K562 (cell line): ENCODE results near the gene HELB. TPM values are rescaled to one million over a fixed set of nuclear protein-coding genes. Genes with fewer than 3 reads are reported as not detected.

Experiments
- ARID2 ChIP-seq: fragments of 450-650 bp; IDR thresholded peaks from 2 replicates; pipeline ENCODE4 v1.6.1; 2017; ENCODE audit warnings: antibody characterized with exemption, mild to moderate bottlenecking
- BMI1 ChIP-seq: fragments of 150-350 bp; IDR thresholded peaks from 2 replicates; pipeline ENCODE4 v1.6.1; 2014; ENCODE audit warnings: low read length
- CBFA2T3 ChIP-seq: fragments of 450-650 bp; IDR thresholded peaks from 2 replicates; pipeline ENCODE4 v1.6.1; 2017
- ERF ChIP-seq: fragments of 450-650 bp; formaldehyde crosslinking; IDR thresholded peaks from 2 replicates; pipeline ENCODE4 v1.4.0; 2020; ENCODE audit warnings: mild to moderate bottlenecking, mixed read lengths
- FOXM1 ChIP-seq, 2 experiments: fragments of 450-650 bp in 1 of 2; sonication (generic) in 1 of 2; formaldehyde crosslinking in 1 of 2; IDR thresholded peaks; 2 replicates each; pipeline versions ENCODE4 v1.6.1 to v1.9.0; 2017 to 2022; ENCODE audit warnings: low read depth in 2 of 2, mild to moderate bottlenecking in 2 of 2, missing genetic modification reagents in 1 of 2, moderate library complexity in 1 of 2
- GATAD2A ChIP-seq: fragments of 450-650 bp; IDR thresholded peaks from 2 replicates; pipeline ENCODE4 v1.6.1; 2017
- HOMEZ ChIP-seq: fragments of 250-450 bp; sonication (Bioruptor Pico); IDR thresholded peaks from 2 replicates; pipeline ENCODE4 v1.4.0; 2020; ENCODE audit warnings: mild to moderate bottlenecking, moderate library complexity
- SIN3A ChIP-seq, 2 experiments: fragments of 150-350 bp in 1 of 2; IDR thresholded peaks; 2 replicates each; pipeline ENCODE4 v1.6.1; 2011 to 2016; ENCODE audit warnings: borderline replicate concordance in 2 of 2, low read depth in 2 of 2, low read length in 2 of 2, mild to moderate bottlenecking in 2 of 2, moderate library complexity in 2 of 2; ENCODE audit not compliant: control insufficient read depth in 1 of 2
- TBP ChIP-seq: optimal IDR thresholded peaks from 2 replicates; pipeline ENCODE3; 2011; ENCODE audit warnings: low read depth, low read length, improper control_type of control experiment
- ZNF232 ChIP-seq: sonication (generic); formaldehyde crosslinking; IDR thresholded peaks from 2 replicates; pipeline ENCODE4 v1.8.0; 2022; ENCODE audit warnings: mild to moderate bottlenecking, missing genetic modification reagents
- ZNF407 ChIP-seq: fragments of 450-650 bp; IDR thresholded peaks from 2 replicates; pipeline ENCODE4 v1.6.1; 2016; ENCODE audit warnings: low read depth
- ZNF830 ChIP-seq: fragments of 250-450 bp; sonication (Bioruptor Pico); IDR thresholded peaks from 2 replicates; pipeline ENCODE4 v1.5.0; 2021; ENCODE audit warnings: mild to moderate bottlenecking
- polyA plus RNA-seq, 8 experiments: library from polyadenylated mRNA; depleted of rRNA in 4 of 8; stranded (reverse) in 5 of 8; unstranded in 3 of 8; fragments of >200 nt; fragmentation: Nextera tagmentation in 2 of 8; fragmentation: Illumina TruSeq in 1 of 8; extraction: Ambion mirVana in 2 of 8; extraction: Trizol in 1 of 8; gene quantifications; 2 replicates each; pipeline versions ENCODE4 v1.2.1 to v1.2.3, GENCODE V29; 2011 to 2014; ENCODE audit warnings: inconsistent platforms in 1 of 8, missing spikeins in 1 of 8
- total RNA-seq, 7 experiments: library from RNA; depleted of rRNA in 6 of 7; stranded (reverse); fragments of >200 nt in 6 of 7; fragmentation: Illumina TruSeq in 2 of 7; extraction: Trizol in 2 of 7; gene quantifications; 2 replicates each; pipeline versions ENCODE4 v1.2.1 to v1.2.3, GENCODE V29; 2011 to 2021; ENCODE audit warnings: low replicate concordance in 1 of 7

The HELB gene
- total and polyA plus RNA-seq, 9 of the 15 experiments (the other 6 are each of a cell fraction or from before 2014, with no cell fraction given): 0.74 to 7.6 (median 2.4) TPM

DNA sequence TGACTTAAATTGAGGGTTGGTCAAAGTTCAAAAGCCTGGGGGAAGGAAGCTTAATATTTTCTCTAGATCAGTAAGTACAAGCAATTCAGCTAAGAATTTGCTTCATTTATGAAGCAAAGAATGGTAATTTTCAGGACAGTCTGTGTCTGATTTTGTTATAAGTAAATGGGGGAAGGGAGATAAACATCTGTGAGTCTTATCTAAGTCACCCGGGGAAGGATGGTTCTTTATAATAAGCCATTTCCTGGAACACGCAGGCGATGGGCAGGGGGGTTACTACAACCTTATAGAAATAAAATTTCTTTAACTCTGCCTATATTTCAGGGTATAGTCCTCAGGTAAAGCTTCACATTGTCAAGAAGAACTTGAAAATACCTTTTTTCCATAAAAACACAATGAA lies 42.9 kb downstream of the HELB start (continued):
- TF ChIP-seq ZNF407 (no peak), ZNF830 (CRISPR knock-in tag) (no peak), ERF (no peak), TBP (no peak), FOXM1 (IDR thresholded peaks at IDR 0.05; ENCODE audit: low read depth) (no peak), FOXM1 (CRISPR knock-in tag; IDR thresholded peaks at IDR 0.05; ENCODE audit: low read depth) (no peak), CBFA2T3 (peak; percentile 51), SIN3A (IDR thresholded peaks at IDR 0.05; ENCODE audit: borderline replicate concordance in 2 of 2, control insufficient read depth in 1 of 2, low read depth in 2 of 2, low read length in 2 of 2) (no peak), GATAD2A (no peak), ZNF232 (CRISPR knock-in tag) (no peak), HOMEZ (CRISPR knock-in tag) (no peak), BMI1 (no peak), ARID2 (no peak)
